Stimulated activated CD8-positive, alpha-beta memory T cell treated with anti-CD3 and anti-CD28 coated beads, Interleukin-2, amount 100 ng/mL, for 48 hours (primary cell): ENCODE data around the gene ELANE.
"Not testable (repeated sequence)": the region's sequence is repeated elsewhere in the genome, so short reads cannot be mapped to it uniquely, and the experiment has no call there.

Source experiments
- DNase-seq, 2 donors: peaks; one replicate each; pipeline ENCODE4 v3.0.0-alpha.2; 2020; ENCODE audit warnings: low read depth in 2 of 2

ELANE gene

DNA sequence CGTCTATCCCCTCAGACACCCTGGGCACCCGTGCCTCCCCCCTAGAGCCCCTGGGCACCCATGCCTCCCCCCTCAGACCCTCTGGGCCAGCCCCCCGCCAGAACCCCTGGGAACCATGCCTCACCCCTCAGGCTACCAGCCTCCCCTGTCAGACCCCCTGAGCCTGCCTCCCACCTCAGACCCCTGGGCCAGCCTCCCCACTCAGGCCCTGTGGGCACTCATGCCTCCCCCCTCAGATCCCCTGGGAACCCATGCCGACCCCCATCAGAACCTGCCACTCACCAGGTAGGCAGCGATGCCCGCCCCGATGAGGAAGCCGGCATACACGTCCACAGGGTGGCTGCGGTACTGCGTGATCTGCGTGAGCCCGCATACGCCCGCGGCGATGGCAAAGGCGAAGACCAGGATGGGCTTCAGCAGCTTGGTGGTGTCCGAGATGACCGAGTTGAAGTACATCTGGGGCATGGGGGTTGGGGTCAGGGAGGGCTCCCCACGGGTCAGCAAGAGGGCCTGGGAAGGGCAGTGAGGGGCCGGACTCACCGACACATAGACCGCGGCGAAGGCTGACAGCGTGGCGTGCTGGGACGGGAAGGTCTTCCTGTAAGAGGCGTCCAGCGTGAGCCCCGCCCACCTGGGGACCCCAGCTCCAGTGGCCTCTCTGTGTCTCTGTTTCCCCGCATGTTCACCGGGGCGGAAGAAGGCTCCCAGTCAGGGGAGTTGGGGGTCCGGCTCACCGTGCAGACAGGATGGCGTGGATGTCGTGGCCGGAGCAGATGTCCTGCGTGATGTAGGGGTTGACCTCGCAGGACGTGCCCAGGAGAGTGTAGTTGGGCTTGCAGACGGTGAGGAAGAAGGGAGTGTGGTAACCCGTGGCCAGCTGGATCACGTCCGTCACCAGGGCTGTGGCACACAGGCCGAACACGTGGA is 37.7 kb upstream of the ELANE start:
- no peak for DNase-seq

DNA sequence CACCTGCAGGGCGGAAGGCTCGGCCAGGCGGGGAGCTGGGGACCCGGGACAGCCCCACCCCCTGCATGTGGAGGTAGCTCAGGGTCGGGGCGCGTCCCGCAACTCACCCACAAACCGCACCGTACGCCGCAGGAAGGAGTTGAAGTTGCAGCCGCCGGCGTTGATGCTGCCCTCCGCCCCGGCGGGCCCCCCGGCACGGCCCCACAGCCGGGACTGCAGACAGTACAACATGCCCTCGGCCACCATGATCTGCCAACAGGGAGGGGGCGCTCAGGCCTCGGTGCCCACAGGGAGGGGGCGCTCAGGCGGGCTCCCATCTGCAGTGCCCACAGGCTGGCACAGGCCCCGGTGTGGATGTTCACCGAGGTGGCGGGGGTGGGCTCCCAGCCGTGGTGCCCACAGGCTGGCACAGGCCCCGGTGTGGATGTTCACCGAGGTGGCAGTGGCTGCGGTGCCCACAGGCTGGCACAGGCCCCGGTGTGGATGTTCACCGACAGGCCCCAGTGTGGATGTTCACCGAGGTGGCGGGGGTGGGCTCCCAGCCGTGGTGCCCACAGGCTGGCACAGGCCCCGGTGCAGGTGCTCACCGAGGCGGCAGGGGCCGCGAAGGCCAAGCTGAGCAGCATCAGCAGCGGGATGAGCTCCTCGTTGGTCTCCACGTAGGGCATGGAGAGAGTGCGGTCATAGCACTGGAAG is 36.9 kb upstream of the ELANE start:
- DNase-seq = no peak

GRCh38 chr19:815775-816499 is 36.2 kb upstream of the ELANE start:
- DNase-seq = no peak

DNA sequence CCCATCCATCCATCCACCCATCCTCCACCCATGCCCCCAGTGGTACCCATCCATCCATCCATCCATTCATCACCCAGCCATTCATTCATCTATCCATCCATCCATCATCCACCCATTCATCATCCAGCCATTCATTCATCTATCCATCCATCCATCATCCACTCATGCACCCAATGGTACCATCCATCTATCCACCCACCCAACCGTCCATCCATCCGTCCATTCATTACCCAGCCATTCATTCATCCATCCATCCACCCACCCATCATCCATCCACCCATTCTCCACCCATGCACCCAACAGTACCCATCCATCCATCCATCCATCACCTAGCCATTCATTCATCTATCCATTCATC is 35.6 kb upstream of the ELANE start:
- DNase-seq = no peak

GRCh38 chr19:820212-820611 is 31.9 kb upstream of the ELANE start:
- DNase-seq = not testable (repeated sequence)

DNA sequence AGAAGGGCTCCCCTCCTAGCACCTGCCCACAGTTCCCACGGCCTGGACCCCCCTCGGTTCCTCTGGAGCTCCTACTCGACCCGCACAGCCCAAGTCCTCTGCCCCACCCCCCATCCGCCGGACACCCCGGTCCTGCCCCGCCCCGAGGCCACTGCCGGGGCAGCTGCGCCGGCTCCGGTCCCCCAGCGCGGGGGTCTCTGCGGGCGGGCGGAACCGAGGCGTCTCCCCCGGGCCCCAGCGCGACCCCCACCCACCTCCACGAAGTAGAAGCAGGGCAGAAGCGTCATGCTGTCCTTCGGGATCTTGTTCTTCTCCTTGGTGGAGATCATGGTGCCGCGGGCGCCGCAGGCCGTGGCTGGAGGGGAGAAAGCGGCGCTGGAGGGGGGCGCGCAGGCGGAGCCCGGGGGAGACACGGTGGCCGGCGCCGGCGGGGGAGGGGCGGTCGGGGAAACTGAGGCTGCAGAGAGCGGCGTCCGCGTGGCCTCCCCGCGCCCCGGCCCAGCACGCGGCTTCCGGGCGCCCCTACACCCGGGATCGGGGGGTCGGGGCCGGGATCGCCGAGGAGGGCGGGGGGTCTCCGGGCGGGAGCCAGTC is 30.8 kb upstream of the ELANE start:
- no peak for DNase-seq

GRCh38 chr19:821825-822503 is 30.1 kb upstream of the ELANE start, which contains the start of gene PLPPR3:
PLPPR3 (minus strand) TSS chr19:821955; CDS start chr19:821559, 396 bp downstream.
- no peak for DNase-seq

GRCh38 chr19:823565-824121 is 28.5 kb upstream of the ELANE start:
- DNase-seq = no peak

GRCh38 chr19:824885-825284 is 27.2 kb upstream of the ELANE start:
- DNase-seq = no peak

- no peak for DNase-seq
These were observed 26.0 kb upstream of the ELANE start for GRCh38 chr19:825897-826644.

DNA sequence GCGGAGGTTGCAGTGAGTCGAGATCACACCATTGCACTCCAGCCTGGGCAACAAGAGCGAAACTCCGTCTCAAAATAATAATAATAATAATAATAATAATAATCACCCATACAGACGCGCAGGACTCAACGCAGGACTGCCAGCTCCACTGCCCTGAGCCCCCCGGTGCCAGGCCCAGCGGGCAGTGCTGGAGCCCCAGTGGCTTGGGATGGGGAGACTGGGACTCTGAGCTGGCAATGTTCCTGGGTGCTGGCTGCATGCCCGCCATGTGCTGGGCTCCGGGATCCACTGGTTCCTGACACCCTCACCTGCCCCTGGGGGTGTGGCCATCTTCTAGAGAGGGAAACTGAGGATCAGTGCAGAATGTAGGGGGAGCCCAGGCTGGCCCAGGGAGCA is 24.8 kb upstream of the ELANE start:
- no peak for DNase-seq

DNA sequence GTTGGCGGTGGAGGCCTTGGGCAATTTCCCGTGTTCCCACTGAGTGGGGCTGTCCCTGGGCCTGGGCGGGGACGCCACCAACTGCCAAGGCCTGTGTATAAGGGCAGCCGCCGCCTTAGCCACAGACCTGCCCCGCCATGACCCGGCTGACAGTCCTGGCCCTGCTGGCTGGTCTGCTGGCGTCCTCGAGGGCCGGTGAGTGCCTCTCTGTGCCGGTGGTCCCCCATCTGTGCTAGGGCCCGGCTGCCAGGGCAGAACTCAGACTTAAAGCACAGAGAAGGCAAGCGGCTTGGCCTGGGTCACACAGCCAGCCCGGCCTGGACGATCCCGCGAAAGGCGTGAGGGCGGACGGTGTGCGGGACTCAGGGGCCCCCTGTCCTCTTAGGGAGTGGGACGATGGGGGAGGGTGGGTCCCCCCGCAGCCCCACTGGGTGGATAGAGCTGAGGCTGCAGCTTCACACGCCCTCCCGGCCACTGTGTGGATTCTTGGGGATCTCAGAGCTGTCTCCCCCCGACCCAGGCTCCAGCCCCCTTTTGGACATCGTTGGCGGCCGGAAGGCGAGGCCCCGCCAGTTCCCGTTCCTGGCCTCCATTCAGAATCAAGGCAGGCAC is 24.3 kb upstream of the ELANE start, which contains the start of gene AZU1:
AZU1 (plus strand) TSS at position 128 of the 612 bp plus-strand sequence; CDS start at position 138, 10 bp downstream.
- DNase-seq = no peak

- no peak for DNase-seq
These were observed 22.9 kb upstream of the ELANE start for GRCh38 chr19:829129-829758.

DNA sequence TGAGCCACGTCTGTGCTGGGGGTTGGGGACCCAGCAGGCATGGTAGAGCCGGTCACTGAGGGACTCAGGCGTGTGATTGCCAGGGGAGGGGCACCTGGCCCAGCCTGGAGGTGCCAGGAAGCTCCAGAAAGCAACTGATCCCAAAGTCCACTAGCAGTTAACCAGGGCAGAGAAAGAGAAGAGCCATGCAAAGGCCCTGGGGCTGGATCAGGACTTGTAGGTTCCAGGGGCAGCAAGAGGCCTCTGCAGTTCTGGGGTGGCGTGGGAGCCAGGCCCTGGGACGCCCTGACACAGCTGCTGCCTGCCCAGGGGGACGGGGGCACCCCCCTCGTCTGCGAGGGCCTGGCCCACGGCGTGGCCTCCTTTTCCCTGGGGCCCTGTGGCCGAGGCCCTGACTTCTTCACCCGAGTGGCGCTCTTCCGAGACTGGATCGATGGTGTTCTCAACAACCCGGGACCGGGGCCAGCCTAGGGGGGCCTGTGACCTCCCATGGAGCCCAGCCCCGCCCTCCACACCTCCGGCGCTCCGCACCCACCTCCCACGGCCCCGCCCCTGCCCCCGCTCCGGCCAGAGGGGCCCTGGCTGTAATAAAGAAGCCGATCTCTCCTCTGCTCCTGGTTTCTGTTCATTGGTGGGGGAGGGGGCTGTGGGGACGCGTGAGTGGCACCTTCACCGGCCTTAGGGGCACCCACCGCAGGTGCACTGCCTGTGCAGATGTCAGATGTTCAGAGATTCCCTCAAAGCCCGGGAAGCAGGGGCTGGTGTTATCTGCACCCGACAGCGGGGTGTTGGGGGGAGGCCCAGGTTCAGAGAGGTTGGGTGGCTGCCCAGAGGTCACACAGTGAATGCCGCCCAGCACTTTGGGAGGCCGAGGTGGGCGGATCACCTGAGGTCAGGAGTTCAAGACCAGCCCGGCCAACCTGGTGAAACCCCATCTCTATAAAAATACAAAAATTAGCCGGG is 20.4 kb upstream of the ELANE start:
- DNase-seq = no peak

DNA sequence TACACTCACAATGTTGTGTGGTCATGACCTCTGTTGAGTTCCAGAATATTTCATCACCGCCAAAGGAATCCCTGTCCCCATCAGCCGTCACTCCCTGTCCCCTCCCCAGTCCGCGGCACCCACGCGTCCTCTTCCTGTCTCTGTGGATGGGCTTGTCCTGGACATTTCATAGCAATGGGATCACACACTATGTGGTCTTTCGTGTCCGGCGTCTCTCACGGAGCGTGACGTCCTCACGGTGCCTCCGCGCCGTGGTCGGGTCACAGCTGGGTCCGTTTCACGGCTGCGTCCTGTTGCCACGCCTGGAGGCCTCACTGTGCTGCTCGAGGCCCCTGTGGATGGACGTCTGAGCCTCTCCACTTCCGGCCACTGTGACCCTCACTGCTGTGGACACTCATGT is 17.9 kb upstream of the ELANE start:
- no peak for DNase-seq

- no peak for DNase-seq
These were observed 16.8 kb upstream of the ELANE start for GRCh38 chr19:835210-835810.

- DNase-seq = no peak
These were observed 11.4 kb upstream of the ELANE start, which contains the start of gene PRTN3 for GRCh38 chr19:840519-841206. PRTN3 (plus strand) TSS chr19:840999; CDS start chr19:841009, 10 bp downstream.
